ENCODE measurements around the gene WFS1.

The WFS1 gene

GRCh38 chr4:6326312-6327060 lies 56.8 kb downstream of the WFS1 start:
- no peak for FAIRE-seq

GRCh38 chr4:6327220-6327917 lies 57.7 kb downstream of the WFS1 start:
- FAIRE-seq, result no peak

DNA sequence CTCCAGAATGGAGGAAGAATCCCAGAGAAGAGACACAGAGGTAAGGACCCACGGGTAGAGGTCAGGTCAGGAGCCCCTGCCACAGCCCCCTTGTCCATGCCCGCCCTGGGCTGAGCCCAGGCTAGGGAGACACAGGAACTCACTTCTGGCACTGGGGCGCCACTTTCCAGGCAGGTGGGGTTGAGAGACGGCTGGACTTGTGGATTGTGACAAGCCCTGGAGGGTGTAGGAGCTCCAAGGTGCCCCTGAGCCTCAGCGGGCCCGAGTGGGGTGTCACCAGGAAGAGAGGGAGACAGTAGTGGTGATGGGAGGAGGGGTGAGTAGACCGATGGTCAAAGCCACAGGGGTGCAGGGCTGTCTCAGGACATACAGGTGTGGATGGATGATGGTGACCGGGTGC lies 58.9 kb downstream of the WFS1 start:
- FAIRE-seq, result no peak

- FAIRE-seq, result no peak
Measured at GRCh38 chr4:6329478-6330383, 60.1 kb downstream of the WFS1 start.

DNA sequence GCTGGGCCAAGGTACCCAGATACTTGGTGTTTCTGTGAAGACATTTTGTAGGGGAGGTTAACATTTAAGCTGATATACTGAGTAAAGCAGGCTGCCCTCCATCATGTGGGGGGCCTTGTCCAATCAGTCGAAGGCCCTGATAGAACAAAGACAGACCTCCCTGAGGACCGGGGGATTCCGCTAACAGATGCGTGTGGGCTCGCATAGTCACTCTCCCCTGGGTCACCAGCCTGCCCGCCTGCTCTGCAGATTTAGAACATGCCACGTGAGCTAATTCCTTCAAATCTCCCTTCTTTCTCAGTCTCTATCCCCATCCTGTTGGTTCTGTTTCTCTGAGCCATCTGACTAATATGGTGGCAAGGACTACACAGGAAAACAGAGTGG lies 60.7 kb downstream of the WFS1 start:
- FAIRE-seq, result no peak

- FAIRE-seq, result no peak
Measured at GRCh38 chr4:6331018-6331417, 61.4 kb downstream of the WFS1 start.

DNA sequence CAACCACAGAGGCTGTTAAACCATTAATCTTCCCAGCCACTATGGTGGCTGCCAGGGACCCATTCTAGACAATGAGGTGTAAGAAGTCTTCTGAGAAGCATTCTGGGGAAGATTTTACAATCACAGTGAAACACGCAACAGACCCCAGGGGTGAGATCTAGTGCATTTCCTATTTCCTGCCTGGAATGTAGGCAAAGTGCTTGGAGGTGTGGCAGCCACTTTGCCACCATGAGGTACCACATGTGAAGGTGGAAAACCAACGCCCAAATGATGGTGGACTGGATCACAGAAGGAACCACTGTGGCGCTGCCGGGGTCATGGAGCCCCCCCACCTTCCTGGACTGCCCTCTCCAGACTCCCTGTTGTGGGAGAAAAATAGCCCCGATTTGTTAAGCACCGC lies 61.8 kb downstream of the WFS1 start:
- FAIRE-seq, result no peak

DNA sequence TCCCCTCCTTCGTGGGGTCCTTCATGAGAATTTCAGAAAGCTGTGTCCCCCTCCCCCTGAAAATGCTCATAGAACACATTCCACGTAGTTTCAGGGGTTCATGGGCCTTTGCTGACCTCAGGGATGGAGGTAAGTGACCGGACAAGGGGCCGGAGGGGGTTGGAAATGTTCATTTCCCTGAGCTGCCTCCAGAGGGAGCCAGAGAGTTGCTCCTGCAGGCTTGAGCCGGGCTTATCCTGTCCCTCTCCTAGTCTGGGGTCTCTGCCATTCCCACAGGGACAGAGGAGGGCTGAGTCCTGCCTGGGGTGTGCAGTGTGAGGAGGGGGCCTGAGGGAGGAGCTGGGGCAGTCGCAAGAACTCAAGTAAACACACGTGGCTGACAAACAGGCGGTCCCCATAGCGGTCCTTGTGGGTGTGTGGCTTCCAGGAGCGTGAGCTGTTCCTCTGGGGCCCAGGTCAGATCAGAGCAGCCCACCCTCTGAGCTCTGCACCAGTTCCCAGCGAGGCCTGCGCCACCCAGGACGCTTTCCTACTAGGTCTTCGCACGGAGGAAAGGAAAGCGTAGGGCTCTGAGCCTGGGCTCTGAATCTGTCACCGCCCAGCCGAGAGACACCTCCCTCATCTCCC lies 62.5 kb downstream of the WFS1 start:
- FAIRE-seq, result no peak

- no peak for FAIRE-seq
Measured at GRCh38 chr4:6332669-6333050, 63.0 kb downstream of the WFS1 start.

DNA sequence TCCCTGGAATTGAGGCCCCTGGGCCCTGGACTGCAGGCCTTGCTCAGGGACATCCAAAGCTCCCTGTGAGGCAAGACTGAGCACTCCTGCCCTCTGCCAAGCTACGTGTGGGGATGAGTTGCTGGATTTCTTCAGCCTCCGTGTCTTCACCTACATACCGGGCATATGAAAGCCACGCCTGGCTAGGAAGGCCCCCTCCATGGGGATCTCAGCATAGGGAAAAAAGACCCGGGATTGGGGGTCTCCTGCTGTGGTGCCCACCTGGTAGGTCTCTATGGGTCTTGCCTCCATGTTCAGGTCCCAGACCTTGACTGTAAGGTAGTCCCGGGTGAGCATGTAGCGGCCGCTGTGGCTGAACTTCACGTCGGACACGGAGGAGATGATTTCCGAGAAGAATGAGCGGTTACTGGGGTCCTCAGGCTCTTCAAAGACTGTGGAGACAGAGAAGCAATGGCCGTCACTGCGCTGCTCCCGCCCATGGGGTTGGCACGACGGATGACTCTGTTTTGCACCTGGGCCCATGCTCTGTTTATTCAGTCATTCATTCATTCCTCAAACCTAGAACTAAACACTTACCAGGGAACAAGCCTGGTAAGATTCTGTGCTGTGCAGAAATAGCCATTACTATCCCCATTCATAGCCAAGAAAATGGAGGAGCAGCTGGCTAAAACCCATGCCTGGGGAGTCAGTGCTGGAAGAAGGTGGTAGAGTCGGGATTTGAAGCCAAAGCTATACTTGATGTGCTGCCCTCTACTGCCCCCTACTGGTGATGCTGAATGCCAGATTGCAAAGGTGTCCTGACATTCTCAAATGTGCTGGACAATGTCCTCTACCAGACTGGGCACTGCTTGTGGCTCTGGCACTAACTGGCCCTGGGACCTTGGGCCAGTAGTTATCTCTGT lies 63.9 kb downstream of the WFS1 start:
- no peak for FAIRE-seq

GRCh38 chr4:6334203-6334887 lies 64.7 kb downstream of the WFS1 start:
- FAIRE-seq, result no peak

DNA sequence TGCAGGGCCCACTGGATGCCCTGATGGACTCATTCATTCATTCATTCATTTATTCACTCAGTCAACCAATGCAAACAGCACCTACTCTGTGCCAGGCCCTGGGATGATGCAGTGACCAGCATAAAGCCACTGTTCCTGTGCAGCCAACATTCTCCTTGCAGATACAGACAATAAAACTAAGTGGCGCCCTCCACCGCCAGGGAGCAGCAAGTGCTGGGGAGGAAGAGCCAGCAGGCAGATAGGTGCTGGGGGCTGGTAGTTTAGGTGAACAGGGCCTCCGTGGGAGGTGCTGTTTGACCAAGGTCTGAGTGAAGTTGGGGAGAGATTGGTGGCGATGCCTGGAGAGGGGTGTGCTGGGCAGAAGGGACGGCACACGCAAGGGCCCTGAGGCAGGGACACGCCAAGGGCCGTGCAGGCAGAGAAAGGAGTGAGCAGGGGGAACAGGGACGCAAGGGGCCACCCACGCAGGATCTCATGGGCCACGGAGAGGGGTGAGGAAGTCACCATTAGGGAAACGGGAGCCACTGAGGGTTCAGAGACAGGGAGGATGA lies 65.5 kb downstream of the WFS1 start:
- no peak for FAIRE-seq

DNA sequence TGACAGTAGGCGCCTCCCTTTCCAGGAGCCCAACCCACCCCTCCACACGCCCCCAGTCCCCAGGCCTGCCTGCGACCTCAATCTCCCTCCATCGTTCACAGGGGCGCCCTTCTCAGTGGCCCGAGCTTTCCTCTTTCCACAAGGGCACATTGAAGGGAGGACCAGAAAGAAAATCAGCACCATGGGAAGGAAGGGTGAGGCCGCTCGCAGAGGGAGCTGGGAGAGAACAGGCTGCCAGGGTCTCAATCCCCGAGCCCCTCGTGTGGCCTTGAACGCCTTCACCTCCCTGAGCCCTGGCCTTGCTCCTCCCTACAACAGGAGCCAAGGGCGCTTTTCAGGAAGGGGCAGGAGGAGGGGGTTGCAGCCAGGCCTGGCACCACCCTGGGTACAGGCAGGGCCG lies 66.5 kb downstream of the WFS1 start:
- FAIRE-seq, result no peak

GRCh38 chr4:6337331-6337935 lies 67.8 kb downstream of the WFS1 start:
- FAIRE-seq, result no peak

DNA sequence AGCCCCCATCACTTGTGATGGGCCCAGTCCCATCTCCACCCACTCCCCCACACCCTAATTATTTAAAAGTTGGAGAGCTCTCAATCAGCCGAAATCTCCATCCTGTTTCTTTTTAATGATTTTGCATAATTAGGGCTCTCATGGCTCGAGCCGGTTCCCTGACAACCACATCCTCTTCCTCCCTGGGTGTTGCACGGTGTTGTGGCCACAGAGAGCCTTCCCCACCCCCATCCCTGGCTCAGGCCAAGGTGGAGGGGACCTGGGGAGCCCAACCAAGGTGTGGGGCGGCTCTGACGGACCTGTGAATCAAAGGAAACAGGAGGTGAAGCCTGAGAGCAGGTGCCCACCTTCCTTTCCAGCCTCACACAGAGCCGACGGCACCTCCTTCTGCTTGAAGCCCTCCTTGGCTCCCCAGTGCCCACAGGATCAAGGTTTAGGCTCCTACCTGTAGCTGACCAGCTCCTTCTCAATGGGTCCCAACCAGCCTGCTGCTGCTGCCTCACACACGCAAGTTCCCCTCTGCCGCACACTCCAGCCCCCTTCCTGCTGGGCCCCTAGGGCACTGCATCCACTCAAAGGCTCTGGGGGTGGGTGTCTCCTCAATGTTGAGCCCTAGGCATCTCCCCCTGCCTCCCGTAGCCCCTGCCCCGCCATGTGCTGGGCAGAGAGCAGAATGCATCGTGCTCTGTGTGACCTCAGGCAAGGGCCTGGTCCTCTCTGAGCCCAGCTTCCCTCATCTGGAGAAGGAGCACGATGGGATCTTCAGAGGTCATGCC lies 68.7 kb downstream of the WFS1 start:
- no peak for FAIRE-seq

- FAIRE-seq, result no peak
Measured at GRCh38 chr4:6338951-6339817, 69.5 kb downstream of the WFS1 start.

DNA sequence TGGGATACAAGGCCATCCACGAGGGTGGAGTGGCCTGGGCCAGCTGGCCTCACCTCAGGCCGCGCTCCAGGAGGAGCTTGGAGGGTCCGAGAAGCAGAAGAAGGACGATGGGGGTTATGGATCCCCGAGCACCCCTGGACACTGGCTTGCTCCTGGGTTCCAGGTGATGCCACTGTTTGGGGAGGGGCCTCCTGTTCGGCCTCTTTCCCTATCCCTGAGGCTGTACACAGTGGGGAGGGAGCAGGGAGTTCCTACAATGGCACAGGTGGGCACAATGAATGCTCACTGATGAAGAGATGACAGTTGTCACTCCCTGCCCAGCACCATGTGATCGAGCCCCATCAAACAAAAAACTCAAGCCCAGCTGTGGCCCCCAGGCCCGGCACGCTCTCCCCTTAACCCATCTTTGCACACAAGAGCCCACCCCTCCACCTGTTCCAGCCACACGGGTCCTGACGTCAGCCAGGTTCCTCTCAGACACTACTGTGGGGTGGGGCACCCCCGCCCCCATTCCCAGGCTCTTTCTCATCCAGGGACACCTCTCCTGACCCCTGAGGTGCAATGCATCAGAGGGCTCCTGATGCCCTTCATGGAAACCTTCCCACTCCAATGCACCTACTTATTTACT lies 70.3 kb downstream of the WFS1 start:
- FAIRE-seq, result no peak

DNA sequence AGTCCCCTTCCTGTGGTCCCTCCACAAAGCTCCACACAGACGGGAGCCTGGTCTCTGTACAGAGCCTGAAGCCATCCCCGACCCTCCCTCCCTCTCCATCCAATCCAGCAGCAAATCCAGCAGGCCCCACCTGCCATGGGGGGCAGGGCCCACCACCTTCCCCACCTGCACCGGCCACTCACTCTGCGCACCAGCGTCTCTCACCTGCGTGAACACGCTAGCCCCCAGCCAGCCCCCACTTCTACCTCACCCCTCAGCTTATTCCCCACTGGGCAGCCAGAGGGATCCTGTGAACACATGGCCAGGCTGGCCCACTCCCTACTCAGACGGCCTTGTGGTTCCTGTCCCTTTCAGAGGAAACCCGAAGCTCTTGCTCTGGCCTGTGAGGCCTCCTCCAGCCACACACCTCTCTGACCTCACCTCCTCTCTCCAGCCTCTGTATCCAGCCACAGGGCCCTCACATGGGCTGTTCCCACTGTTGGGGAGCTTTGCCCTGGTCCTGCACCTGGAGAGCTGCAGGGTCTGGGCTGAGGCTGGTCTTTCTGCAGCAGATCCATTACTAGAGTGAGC lies 70.9 kb downstream of the WFS1 start:
- FAIRE-seq, result no peak
